ENCODE measurements around the gene CDCA4.

The CDCA4 gene

DNA sequence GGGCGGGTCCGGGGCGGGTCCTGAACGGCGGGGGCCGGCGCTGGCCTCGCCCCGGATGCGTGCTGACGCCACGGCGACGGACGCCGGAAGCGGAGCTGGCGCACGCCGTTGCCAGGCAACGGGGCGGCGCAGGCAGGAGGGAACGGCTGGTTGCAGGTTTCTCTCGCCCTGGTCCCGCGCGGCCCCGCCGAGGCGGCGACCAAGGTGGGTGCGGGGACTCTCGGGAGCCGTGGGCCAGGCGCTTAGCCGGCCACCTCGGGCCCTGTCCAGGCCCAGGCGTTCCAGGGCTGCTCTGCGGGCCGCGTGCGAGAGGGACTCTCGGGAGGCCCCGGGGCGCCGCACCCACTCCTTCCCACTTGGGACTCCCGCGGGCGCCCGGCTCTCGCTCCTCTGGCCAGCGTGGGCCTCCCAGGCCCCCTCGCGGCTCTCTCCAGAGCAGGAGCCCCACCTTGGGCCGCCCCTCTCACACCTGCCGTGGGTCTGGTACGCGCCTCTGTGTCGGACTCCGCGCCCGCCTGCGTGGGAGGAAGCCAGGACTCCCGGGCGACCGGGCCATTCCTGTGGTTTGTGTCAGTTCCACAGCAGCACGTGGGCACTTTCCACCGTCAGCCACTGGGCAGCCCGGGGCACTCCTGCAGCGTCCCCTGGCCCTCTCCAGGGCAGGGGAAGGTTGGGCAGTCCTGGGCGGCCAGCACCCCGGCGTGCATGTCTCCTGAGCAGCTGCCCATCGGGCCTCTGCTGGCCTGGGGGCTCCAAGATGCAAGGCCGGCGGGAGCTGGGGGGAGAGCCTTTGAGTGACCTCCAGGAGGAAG lies 35.0 kb downstream of the CDCA4 start, which contains the start of gene CLBA1:
TSS of gene CLBA1 (plus strand) at position 114 of the 812 bp plus-strand sequence. CDS start at position 758, 644 bp downstream.
- DNase-seq: peak; percentile 93

DNA sequence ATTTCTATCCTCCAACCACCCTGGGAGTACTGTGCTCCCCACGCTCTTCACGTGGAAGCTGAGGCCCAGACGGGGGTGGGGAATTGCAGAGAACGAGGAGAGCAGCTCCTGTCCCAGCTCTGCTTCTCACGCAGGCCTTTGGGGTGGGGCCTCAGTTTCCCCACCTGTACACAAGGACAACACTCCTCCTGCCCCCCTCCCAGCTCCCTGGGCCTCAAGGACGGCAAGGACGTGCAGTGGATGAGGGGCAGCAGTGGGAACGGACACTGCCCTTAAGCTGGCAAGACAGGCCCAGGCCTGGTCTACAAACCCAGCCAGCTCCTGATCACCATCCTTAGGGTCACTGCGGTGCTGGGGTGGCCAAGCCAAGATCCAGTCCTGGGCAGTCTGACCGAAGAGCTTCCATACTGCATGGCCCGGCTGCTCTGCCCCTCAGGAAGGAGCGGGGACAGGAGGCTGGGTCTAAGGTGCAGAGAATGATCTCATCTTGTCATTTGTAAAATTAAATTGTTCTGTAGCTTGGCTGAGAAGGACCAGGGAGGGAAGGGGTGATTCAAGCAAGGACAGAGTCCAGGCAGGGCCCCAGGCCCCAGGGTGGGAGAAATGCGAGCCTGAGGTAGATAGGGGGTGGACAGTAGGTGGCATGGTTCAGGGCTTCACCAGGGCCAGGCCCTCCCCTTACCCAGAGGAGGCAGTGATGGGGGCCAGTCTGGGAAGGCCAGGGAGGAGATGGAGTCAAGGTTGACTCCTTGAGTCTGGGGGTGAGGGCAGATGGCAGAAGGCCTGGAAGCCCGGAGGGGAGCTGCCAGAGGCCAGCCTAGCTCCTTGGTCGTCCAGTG lies 36.6 kb downstream of the CDCA4 start:
- no peak for DNase-seq

DNA sequence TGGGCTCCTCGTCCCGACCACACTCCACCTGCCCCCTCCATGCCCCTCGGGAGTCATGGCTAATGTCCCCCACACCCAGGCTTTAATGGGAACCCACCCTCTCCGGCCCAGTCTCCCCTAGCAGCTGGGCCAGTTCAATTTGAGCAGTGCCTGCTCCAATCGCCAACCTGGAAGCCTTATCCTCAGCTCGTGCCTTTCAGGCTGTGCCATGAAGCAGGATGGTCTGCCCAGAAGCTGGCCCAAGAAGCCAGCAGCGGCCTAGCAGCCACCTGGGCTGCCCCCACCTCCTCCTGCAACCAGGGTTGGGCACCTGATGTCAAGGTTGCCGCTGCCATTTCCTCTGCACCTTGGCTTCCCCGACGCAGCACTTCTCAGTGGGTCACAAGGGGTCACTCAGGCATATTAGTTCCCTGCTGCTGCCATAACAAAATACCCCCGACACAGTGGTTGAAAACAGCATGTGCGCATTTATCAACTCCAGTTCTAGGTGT lies 37.6 kb downstream of the CDCA4 start:
- DNase-seq: peak; percentile 46

DNA sequence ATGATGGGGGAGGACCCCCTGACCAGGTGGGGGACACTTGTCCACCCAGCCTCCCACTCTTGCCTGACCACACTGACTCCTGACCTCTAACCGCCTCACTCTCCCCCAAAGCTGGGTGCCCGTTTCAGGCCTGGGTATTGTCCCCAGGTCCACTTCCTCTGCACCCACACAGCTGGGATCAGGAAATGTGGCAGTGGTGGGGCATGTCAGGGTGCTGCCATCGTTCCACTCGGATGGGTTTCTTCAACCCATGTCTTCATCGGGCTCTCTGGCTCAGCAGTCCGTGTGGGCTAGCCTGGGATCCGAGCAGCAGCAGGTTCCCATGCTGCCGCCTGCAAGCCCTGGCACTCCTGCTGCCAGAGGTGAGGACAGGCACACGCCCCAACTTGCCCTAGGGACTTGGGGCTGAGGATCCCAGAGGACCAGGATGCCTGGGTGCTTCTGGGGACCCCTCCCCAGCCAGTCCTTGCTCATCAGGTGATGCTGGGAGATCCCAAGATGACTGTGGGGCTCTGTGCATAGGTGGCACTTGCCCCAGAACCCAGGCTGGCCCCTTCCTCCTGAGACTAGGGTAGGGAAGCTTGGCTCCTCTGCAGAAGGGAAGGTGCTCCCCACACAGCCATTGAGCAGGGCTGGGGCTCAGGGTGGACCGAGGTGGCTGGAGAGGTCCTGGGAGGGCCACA lies 38.2 kb downstream of the CDCA4 start:
- DNase-seq: no peak

DNA sequence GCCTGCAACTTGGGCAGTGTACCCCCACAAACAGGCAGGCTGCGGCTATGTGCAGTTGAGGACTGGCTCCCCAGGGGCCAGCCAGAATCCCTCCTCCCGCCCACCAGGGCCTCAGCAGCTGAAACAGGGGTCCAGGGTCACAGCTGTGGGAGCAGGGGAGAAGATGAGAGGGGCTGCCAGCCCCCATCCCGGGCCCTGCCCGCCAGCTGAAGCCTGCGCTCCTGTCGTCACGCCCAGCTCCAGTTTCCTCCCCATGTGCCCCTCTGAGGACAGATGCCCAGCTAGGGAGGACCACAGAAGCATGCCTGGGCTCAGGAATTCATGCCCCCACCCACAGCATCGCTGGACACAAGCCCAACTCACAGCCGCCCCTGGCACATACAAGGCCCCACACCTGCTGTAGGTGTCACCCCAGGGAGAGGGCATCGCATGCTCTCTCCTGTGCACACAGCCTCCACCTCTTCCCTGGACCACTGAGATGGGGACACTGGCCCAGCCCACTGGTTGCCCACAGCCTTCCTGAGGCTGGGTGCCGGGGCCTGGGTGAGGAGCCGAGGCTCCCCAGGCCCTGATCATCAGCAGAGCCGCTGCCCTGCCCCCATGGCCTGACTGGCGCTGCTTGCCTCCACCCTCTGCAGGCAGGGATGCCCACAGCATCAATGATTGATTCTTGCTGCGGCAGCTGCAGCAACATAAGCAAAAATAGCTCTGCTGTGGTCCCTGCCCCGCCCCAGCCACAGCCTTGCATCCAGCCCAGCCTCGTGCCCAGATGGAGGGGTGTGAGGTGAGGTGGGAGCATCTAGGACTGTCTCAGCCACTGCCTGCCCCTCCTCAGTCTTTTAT lies 39.0 kb downstream of the CDCA4 start:
- DNase-seq: peak; percentile 29

DNA sequence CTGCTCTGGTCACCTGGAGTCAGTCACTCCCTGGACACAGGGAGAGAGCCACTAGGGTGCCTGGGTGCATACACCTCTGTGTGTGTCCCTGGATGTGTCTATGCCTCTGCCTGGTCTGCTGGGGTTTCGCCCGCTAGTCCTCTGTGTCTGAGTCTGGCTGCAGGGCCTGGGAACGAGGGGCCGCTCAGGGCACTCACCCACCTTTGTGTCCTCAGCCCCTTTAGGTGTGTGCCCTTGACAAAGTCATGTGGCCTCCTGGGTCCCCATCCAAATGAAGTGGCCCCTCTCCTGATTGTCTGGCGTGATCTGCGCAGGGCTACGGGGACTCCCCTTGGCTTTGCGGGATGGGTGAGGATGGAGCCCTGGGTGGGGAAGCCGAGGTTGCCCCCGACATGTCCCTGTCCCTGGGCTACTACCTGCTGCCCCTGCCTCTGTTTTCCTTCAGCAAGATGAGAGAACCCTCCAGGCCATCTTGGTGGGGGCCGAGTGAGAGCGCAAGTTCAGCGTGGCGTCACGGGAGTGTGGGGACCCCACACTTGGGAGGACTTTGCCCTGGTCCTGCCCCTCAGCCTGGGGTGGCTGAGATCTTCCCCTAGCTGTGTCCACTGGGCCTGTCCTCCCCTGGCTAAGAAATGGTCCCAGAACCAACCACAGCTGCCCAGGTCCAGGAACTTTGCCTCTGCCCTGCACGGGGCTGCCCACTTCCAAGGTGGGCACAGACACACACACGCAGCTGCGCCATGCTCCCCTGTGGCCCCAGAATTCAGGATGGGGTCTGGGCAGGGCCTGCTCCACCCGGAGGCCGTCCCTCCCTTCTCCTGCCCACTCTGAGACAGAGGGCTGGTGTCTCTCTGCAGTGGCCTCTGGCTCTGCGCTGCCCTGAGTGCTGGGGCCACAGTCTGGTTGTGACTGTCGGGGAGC lies 40.0 kb downstream of the CDCA4 start:
- DNase-seq: no peak

DNA sequence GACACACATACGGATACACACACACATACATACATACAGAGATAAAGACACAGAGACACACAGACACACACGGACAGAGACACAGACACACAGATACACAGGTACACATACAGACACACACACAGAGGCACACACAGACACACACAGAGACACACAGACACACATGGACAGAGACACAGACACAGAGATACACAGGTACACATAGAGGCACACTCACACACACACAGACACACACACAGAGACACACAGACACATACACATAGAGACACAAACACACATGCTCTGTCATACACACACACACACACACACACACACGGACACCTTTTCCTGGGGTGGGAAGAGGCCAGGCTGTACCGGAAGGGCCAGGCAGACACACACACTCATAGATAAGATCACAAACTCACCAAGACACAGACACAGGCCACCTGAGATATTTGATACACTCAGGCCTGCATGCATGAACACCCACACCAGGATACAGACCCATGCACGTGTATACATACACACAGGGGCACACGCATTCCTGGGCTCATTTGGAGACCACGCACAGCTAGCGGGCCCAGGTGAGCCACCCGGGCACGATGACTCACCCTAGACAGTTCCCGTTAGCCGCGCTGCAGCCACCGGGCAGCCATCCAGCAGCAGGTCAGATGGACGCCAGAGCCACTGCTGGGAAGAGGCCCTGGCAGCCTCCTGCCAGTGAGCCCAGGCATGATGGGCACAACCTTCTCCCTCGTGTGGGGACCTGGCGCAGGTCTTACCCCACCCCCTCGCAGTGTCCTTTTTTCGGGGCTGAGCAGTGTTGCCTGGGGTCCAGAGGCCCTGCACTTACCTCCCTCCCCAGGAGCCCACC lies 40.9 kb downstream of the CDCA4 start:
- DNase-seq: peak; percentile 78

DNA sequence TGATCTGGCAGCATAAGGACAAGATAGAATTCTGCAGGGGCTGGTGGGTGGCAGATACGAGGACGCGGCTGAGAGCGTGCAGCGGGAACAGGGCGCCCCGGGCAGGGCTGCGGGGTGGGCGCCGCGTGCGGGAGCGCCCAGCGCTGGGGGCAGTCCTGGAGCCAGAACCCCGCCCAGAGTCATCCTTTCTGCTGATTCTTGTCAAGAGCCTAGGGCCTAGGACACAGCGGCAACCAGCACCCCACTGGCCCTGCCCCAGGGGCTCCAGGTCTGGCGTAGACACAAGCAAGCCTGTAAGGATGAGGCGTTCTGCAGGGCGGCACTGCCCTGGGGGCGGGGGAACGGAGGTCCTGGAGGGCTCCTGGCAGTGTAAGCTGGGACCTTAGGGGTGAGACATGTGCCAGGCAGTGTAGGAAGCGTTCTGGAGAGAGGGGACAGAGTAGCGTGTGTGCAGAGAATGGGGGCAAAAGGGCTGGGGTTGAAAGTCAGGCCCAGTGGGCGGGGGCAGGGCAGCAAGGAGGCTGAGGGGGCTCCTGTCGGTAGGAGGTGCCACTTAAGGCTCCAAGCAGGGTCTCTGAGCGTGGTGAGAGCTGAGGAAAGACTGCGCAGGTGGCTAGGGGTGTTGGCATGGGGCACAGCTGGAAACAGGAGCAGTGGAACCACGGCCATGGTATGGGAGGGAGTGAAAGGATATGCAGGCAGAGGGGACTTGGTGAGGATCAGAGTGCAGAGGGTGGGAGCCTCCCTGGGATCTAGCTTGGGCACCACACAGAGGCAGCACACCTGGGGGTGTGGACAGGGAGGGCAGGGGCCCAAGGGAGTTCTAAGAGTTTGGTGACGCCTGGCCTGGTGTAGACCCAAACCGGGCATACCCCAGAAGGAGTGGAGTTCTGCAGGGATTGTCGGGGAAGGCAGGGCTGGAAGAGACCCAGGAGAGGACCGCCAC lies 41.9 kb downstream of the CDCA4 start:
- DNase-seq: no peak

DNA sequence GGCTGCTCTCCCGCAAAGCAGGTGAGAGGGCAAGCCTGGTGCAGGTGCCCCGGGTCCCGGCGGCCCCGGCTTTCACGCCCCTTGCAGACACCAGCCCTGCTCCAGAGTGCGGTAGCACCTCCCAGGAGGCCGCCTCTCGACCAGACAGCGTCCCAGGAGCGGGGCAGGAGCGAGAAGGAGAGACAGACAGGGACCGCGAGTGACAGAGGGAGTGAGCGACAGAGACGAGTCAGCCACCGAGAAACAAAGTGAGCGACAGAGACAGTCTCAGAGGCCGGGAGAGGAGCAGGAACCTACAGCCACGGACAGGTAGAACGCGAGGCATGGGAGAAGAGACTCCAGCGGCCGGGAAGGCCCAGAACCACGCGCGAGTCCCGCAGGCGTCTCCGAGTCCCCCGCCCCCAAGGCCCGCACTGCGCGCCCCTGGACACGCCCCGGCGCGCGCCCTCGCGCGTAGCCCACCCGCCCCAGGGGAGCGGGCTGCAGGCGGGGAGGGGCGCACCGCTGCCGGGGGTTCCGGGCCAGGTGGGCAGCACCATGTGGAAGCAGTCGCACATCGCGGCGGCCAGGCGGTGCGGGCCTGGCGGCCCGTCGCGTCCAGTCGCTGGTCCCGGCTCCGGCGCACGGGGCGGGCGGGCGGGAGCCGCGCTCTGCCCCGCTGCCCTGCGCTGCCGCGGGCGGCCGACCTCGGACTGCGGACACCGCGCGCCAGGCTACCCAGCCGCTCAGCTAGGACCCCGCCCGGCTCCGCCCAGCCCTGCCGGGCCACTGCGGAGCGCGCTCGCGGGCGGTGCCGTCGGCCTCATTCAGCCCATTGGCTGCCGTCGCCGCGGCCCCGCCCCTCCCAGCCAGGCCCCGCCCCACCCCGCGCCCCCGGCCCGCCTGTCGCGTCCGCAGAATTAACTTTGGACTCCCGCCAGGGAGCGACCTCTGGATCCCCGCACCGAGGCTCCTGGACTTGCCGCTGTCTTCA lies 42.9 kb downstream of the CDCA4 start, which contains the start of gene AHNAK2:
TSS of gene AHNAK2 (minus strand) at position 694 of the 973 bp plus-strand sequence. CDS start at position 557, 137 bp downstream.
- DNase-seq: peak; percentile 62

DNA sequence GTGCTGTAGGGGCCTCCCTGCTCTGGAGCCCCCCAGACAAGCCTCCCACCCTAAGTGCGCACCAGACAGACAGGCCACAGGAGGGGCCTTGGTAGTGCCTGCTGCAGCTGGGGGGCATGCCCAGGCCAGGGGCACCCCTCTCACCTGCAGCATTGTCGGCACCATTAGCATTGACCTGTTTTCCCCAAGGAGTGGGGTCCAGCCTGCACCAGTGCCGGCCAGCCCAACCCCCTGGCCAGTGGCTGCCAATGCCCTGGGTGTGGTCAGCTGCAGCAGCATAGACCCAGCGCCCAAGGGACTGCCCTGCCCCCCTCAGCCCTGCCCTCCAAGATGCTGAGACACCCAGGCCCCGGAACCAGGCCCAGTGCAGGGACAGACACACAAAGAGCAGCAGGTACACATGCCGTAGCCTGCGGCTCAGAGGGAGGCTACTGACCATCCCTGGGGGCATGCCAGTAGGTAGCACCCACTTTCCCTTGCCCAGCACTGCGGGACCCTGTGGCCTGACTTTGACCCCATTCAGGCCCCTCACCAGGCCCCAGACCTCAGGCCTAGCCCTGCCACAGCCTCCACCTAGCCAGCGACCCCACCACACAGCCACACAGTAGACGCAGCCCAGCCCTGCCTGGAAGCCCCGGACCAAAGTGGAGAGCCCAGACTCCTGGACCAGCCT lies 43.7 kb downstream of the CDCA4 start:
- DNase-seq: no peak

DNA sequence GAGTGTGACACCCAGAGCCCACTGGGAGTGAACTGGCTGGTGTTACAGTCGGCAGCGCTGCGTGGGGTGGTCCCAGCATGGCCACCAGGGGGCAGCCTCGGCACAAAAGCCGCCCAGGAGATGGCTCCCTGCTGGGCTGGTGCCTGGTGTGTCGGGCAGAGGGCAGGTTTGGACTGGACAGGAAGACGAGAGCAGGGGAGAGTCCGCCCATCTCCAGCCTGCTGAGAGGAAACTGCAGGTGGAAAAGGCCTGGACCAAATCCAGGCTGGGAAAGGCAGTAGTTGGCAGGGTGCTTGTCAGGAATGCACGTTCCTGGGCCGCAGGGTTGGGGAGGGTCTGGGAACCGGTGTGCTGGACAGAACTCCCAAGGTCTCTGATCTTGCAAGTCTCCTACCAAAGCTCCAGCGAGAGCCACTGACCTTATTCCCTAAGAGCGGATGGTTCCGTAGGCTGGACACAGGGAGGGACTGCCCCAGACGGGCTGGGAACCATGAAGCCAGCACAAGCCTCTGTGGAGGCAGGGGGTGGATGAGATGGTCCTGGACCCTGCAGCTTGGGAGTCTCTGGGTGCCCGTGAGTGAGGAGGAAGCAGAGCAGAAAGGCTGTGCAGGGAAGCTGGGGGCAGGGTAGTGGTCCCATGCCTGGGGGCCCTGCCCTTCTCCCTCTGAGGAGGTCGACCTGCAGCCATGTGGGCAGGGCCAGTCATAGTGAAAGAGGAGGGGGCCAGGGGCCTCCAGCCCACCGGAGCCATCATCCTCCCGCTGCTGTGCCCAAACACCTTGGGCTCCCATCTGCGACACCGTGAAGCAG lies 44.5 kb downstream of the CDCA4 start:
- DNase-seq: peak; percentile 80

DNA sequence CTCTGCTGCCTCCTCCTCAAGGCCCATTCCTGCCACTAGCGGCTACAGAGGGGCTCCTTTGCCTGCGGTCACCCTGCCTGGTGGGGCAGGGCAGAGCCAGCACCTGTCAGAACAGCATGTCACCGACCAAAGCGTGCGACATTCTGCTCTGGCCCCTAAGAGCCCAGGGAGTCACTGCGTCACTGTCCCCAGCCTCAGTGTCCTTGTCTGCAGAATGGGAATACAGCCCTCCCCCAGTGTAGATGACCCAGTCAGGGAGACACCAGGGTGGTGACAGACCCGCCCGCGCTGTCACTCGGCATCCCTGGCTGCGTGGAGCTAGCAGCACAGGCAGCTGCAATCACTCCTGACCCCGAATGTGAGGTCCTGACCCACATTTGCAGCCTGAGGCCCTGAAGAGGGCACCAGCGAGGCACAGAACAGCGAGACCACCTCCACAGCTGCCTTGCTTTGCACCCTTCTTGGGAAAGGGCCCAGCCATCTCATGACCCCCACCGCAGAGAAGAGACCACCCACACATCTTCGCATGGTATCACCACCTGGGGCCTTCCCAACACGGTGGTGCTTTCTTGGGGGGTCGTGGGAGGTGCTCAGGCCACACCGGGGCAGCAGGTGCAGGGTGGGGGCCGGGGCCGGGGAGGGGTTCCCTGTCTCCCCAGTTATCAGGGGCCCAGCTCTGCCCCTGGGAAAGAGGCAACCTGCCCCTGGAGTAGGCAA lies 45.2 kb downstream of the CDCA4 start:
- peak; percentile 45 for DNase-seq

DNA sequence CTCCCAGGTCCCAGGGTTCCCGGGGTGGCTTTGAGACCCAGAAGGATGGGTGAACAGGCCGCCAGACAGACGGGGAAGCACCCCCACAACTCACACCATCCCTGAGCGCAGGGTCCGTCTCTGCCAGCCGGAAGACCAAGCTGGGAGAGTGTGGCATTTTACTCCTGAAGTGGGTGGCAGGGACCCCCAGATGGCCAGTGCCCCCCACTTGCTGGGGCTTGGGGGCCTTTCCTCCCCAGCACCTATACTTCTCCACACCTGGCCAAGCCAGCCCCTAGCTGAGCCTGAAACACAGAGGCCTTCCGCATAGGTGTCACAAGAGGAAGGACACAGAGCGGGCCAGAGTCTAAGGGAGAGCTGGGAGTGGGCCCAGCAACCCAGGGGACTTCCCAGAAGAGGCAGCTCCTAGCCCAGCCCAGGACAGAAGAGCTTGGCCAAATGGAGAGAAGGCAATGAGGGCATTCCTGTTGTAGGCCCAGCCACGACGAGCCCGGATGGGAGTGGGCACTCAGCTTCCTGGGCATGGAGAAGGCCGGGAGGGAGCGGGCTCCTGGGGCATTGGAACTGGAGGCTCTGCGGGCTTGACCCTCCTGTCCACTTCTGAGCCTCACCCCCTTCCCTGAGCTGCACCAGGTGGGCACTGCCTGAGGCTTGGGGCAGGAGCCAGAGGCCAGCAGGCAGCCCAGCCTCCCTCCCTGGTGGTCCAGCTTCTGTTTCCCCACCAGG lies 46.1 kb downstream of the CDCA4 start:
- no peak for DNase-seq

DNA sequence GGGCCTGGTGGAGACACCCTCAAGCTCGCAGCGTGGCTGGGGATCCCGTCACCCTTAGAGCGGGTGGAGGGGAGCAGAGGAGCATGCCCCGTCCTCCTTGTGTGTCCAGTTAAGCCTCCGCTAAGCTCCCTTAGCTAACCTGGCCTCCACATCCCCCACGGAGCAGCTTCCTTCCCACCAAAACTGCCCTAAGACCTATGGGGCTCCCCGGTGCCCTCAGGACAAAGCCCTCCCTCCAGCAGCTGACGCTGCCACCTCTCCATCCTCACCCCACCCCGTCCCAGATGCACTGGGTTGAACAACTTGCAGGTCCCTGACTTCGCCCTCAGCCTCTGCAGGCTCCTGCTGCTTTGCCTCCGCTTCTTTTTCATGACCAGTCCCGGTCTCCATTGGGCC lies 46.7 kb downstream of the CDCA4 start:
- DNase-seq: no peak

Data from RPMI8226 (cell line).